CD4-positive, alpha-beta T cell treated with Interleukin-17A for 4 hours (primary cell): Measurements from ENCODE around the gene PTX3.

Source experiments
- DNase-seq: peaks from one replicate; pipeline ENCODE4 v3.0.0-alpha.2; 2020; ENCODE audit warnings: mixed read lengths

Gene PTX3

GRCh38 chr3:157479464-157480243 is 43.0 kb downstream of the PTX3 start:
- no peak for DNase-seq

GRCh38 chr3:157487339-157487738 is 50.7 kb downstream of the PTX3 start:
- no peak for DNase-seq

DNA sequence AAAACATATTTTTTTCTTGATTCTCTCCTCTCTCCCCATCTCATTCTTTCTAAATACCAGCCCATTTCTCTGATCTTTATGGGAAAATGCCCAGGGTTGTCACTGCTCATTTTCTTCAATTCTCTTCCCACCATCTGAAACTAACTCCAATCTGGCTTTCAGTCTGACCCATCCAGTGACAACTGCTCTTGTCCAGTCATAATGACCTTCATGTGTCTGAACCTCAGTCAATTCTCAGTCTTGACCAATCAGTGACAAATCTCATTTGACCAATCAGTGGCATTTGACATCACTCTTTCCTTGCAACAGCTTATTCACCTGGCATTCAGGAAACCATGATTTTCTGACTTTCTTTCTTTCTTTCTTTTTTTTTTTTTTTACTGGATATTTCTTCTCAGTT is 51.5 kb downstream of the PTX3 start:
- DNase-seq: no peak

- no peak for DNase-seq
Measured at GRCh38 chr3:157491136-157491535, 54.5 kb downstream of the PTX3 start.
